BJ (cell line): ENCODE results near the gene ARHGAP31. TPM values are rescaled to one million over a fixed set of nuclear protein-coding genes. Genes with fewer than 3 reads are reported as not detected.
"Not testable (repeated sequence)": the region's sequence is repeated elsewhere in the genome, so short reads cannot be mapped to it uniquely, and the experiment has no call there.

Experiments used
- CTCF ChIA-PET: fragments of 350-600 bp; formaldehyde crosslinking; extraction: SDS; loops from one replicate; lab custom pipeline; 2021; ENCODE audit warnings: antibody characterized with exemption, inconsistent platforms; lab: Yijun Ruan, JAX
- POLR2A ChIA-PET: fragments of 300-600 bp; sonication (Branson Sonifier 250); formaldehyde crosslinking; extraction: SDS; loops from one replicate; lab custom pipeline; 2021; ENCODE audit warnings: antibody characterized with exemption; lab: Charles Lee
- DNase-seq: peaks from one replicate; pipeline ENCODE4 v3.0.0-alpha.2; 2011; ENCODE audit warnings: low read depth
- H3K27me3 ChIP-seq: 2 replicates; pipeline ENCODE4 v1.6.0; 2011; ENCODE audit warnings: low read length; ENCODE audit not compliant: control insufficient read depth, insufficient read depth
- H3K36me3 ChIP-seq: 2 replicates; pipeline ENCODE4 v1.5.1; 2011; ENCODE audit warnings: low read length; ENCODE audit not compliant: control insufficient read depth, insufficient read depth
- H3K4me3 ChIP-seq: 2 replicates; pipeline ENCODE4 v1.5.1; 2011; ENCODE audit warnings: low read depth, mild to moderate bottlenecking, control low read depth, low read length
- polyA plus RNA-seq: library from polyadenylated mRNA; depleted of rRNA; stranded (reverse); fragments of >200 nt; gene quantifications from 2 replicates; pipeline ENCODE4 v1.2.3, GENCODE V29; 2011
- TF ChIP-seq, protein P1 (sequence below): IDR thresholded peaks from 2 replicates; pipeline ENCODE4 v1.5.1; 2011; ENCODE audit warnings: low read depth, mild to moderate bottlenecking, control low read depth, inconsistent platforms, low read length, moderate library complexity; ENCODE audit not compliant: insufficient read depth

The ARHGAP31 gene
- polyA plus RNA-seq, 1 experiment: 19.4 TPM

- no peak overlapping the region for H3K4me3 ChIP-seq
- no peak for DNase-seq
- TF ChIP-seq, protein P1, sequence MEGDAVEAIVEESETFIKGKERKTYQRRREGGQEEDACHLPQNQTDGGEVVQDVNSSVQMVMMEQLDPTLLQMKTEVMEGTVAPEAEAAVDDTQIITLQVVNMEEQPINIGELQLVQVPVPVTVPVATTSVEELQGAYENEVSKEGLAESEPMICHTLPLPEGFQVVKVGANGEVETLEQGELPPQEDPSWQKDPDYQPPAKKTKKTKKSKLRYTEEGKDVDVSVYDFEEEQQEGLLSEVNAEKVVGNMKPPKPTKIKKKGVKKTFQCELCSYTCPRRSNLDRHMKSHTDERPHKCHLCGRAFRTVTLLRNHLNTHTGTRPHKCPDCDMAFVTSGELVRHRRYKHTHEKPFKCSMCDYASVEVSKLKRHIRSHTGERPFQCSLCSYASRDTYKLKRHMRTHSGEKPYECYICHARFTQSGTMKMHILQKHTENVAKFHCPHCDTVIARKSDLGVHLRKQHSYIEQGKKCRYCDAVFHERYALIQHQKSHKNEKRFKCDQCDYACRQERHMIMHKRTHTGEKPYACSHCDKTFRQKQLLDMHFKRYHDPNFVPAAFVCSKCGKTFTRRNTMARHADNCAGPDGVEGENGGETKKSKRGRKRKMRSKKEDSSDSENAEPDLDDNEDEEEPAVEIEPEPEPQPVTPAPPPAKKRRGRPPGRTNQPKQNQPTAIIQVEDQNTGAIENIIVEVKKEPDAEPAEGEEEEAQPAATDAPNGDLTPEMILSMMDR: no peak
- H3K36me3 ChIP-seq: no peaks in the 10 kb centered on the region
- no peaks in the 10 kb centered on the region for H3K27me3 ChIP-seq
- ChIA-PET CTCF (interaction anchor here (0.9 kb wide), 1 partner anchor 21 kb away, joined by 3 read pairs; no protein-coding TSS in a partner anchor), POLR2A (no interaction called here)
These were observed 42.6 kb downstream of the ARHGAP31 start for GRCh38 chr3:119336823-119337222.

DNA sequence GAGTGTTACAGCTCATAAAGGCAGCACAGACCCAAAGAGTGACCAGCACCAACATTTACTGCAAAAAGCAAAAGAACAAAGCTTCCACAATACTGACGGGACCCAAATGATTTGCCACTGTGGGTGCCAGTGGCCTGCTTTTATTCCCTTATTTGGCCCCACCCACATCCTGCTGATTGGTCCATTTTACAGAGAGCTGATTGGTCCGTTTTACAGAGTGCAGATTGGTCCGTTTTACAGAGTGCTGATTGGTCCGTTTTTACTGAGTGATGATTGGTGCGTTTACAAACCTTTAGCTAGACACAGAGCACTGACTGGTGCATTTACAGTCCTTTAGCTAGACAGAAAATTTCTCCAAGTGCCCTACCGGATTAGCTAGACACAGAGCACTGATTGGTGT is 43.2 kb downstream of the ARHGAP31 start:
- H3K4me3 ChIP-seq, DNase-seq, H3K27me3 ChIP-seq, H3K36me3 ChIP-seq, POLR2A ChIA-PET: not testable (repeated sequence)
- CTCF ChIA-PET: interaction anchor here (0.9 kb wide), 1 partner anchor 22 kb away, joined by 3 read pairs; no protein-coding TSS in a partner anchor

DNA sequence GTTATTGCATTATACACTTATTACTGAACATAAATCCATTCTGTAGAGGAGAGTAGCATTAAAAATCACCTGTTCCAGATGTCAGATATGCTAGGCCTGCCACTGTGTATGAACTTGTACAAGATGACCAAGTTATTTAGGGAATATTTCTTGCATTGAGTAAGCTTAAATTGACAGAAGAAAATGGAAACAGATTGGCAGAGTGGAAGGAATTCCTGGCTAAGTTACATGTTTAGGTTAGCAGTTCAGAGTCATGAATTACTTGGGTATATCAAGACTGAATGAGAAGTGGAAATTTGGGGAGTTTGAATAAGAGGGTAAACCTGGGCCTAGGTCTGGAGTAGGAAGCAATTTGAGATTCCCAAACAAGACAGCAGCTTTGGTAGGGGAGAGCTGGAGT is 44.6 kb downstream of the ARHGAP31 start:
- no peak for DNase-seq
- CTCF ChIA-PET: interaction anchor here (1.1 to 1.7 kb wide), 3 partner anchors 14 to 240 kb away, joined by 3 to 6 read pairs (median 5); no protein-coding TSS in a partner anchor

DNA sequence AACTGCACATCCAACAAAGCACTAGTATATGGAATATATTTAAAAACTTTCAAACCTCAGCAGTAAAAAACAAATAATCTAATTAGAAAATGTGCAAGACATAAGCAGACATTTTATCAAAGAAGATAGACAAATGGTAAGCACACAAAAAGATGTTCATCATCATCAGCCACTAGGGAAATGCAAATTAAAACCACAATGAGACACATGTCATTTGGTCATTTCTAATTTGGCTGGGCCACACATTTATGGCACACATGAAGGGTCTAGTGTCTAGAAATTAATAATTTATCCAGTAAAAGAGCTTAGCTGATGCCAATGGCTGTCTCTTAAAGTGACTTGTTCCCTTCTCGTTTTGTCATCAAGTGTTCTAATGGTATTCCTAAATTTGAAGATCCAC is 45.8 kb downstream of the ARHGAP31 start:
- Histone ChIP-seq H3K36me3 (no peaks in the 10 kb centered on the region), H3K27me3 (no peaks in the 10 kb centered on the region), H3K4me3 (no peak overlapping the region)
- POLR2A ChIA-PET: no interaction called here
- TF ChIP-seq, protein P1: no peak
- no peak for DNase-seq
- CTCF ChIA-PET: interaction anchor here (1.4 to 2.4 kb wide), 2 partner anchors 9 to 12 kb away, joined by 3 to 8 read pairs; no protein-coding TSS in a partner anchor

More for the DNA sequence above, 44.6 kb downstream of the ARHGAP31 start:
- Histone ChIP-seq H3K36me3 (no peaks in the 10 kb centered on the region), H3K27me3 (no peaks in the 10 kb centered on the region), H3K4me3 (no peak overlapping the region)
- TF ChIP-seq, protein P1: no peak
- POLR2A ChIA-PET: interaction anchor here (0.6 kb wide), 1 partner anchor 47 kb away, joined by 7 read pairs; no protein-coding TSS in a partner anchor

DNA sequence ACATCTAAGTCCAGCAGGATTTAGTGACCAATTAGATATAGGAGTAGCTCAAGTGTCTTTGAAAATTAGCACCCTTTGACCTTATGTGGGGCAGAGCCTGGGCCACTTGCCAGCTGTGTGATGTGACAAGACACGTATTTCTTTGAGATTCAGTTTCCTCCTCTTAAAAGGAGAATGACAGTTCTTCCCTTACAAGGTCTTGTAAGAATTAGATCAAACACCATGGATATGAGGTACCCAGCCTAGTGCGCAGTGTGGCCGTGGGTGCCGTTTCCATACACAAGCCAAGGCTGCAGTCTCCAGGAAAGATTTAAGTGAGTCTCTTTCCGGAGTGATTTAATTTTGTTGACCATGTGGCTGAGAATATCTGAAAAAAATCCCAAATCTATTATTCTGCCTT is 46.3 kb downstream of the ARHGAP31 start:
- H3K4me3 ChIP-seq: no peak overlapping the region
- TF ChIP-seq, protein P1: no peak
- POLR2A ChIA-PET: no interaction called here
- CTCF ChIA-PET: interaction anchor here (1.4 to 2.4 kb wide), 2 partner anchors 9 to 12 kb away, joined by 3 to 8 read pairs; no protein-coding TSS in a partner anchor
- no peaks in the 10 kb centered on the region for H3K36me3 ChIP-seq
- DNase-seq: no peak
- H3K27me3 ChIP-seq: no peaks in the 10 kb centered on the region

GRCh38 chr3:119342176-119342575 is 48.0 kb downstream of the ARHGAP31 start:
- POLR2A ChIA-PET: no interaction called here
- no peaks in the 10 kb centered on the region for H3K27me3 ChIP-seq
- DNase-seq: no peak
- CTCF ChIA-PET: interaction anchor here (2.4 kb wide), 1 partner anchor 10 kb away, joined by 8 read pairs; no protein-coding TSS in a partner anchor
- no peaks in the 10 kb centered on the region for H3K36me3 ChIP-seq
- TF ChIP-seq, protein P1: no peak
- no peak overlapping the region for H3K4me3 ChIP-seq
